ENCODE measurements around the gene HOXC5. TPM values are rescaled to one million over a fixed set of nuclear protein-coding genes. Genes with fewer than 3 reads are reported as not detected.

The HOXC5 gene
- total RNA-seq, 2 experiments from 2014 or later = not detected

DNA sequence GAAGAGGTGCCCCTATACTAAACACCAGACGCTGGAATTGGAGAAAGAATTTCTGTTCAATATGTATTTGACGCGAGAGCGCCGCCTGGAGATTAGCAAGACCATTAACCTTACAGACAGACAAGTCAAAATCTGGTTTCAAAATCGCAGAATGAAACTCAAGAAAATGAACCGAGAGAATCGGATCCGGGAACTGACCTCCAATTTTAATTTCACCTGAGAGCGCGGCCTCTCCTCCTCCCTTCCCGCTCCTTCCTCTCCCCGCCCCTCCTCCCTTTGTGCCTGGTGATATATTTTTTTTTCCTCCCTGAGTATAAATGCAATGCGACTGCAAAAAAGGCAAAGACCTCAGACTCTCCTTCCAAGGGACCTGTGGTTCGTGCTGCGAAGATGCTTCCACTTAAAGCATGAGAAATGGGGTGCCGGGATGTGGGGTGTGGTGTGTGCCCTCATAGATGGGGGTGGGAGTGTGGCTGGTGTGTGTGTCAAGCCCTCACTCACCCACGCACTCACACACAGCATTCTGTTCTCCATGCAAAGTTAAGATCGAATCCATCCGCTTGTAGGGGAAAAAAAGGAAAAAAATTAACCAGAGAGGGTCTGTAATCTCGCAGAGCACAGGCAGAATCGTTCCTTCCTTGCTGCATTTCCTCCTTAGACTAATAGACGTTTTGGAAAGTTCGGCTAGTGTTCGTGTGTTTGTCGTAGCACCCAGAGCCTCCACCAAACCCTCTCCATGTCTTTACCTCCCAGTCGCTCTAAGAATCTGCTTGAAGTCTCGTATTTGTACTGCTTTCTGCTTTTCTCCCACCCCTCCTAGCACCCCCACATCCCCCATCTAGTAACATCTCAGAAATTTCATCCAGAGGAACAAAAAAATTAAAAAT is 43.4 kb upstream of the HOXC5 start:
- Mint-ChIP-seq H3K27me3 (peaks cover 98% of the 10 kb centered on the region), H3K4me3 (peak overlapping the region; percentile 11), H3K4me1 (ENCODE audit: low read depth) (peaks cover 40% of the 10 kb centered on the region), H3K9me3 (no peaks in the 10 kb centered on the region), H3K36me3 (ENCODE audit: low read depth) (no peaks in the 10 kb centered on the region), H3K27ac (no peak overlapping the region)
- intact Hi-C loops (cut with DNase I, micrococcal nuclease) = loop anchor here (2.0 to 5.0 kb wide), 3 partner anchors 37 to 199 kb away; partner anchors contain the start of gene HOXC12 (in 1 of the 2)
- Histone ChIP-seq H3K9me3 (ENCODE audit: control insufficient read depth in 1 of 2, insufficient read depth in 1 of 2, low read length in 2 of 2) (peaks cover 7 to 51% of the 10 kb centered on the region in 2 experiments), H3K4me3 (ENCODE audit: low read length) (no peak overlapping the region), H3K27ac (ENCODE audit: low read depth in 1 of 2, low read length in 2 of 2) (no peak overlapping the region), H3K4me1 (ENCODE audit: insufficient read depth, low read length) (peaks cover 41% of the 10 kb centered on the region), H3K27me3 (ENCODE audit: control insufficient read depth in 1 of 2, insufficient read depth in 2 of 2, low read length in 2 of 2) (peaks cover 96 to 98% of the 10 kb centered on the region in 2 experiments), H3K36me3 (ENCODE audit: insufficient read depth, low read length) (no peaks in the 10 kb centered on the region)
- DNase-seq (peak in 3 of 14 experiments; percentile 40 to 66 (median 62)), ATAC-seq (ENCODE audit: poor library complexity) (peak; percentile 26)
- TF ChIP-seq, protein P1, sequence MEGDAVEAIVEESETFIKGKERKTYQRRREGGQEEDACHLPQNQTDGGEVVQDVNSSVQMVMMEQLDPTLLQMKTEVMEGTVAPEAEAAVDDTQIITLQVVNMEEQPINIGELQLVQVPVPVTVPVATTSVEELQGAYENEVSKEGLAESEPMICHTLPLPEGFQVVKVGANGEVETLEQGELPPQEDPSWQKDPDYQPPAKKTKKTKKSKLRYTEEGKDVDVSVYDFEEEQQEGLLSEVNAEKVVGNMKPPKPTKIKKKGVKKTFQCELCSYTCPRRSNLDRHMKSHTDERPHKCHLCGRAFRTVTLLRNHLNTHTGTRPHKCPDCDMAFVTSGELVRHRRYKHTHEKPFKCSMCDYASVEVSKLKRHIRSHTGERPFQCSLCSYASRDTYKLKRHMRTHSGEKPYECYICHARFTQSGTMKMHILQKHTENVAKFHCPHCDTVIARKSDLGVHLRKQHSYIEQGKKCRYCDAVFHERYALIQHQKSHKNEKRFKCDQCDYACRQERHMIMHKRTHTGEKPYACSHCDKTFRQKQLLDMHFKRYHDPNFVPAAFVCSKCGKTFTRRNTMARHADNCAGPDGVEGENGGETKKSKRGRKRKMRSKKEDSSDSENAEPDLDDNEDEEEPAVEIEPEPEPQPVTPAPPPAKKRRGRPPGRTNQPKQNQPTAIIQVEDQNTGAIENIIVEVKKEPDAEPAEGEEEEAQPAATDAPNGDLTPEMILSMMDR (IDR thresholded peaks at IDR 0.05) = no peak
- ChIA-PET CTCF (interaction anchor here (1.2 to 1.6 kb wide), 2 partner anchors 10 to 227 kb away, joined by 4 read pairs; no protein-coding TSS in a partner anchor), POLR2A (no interaction called here)

DNA sequence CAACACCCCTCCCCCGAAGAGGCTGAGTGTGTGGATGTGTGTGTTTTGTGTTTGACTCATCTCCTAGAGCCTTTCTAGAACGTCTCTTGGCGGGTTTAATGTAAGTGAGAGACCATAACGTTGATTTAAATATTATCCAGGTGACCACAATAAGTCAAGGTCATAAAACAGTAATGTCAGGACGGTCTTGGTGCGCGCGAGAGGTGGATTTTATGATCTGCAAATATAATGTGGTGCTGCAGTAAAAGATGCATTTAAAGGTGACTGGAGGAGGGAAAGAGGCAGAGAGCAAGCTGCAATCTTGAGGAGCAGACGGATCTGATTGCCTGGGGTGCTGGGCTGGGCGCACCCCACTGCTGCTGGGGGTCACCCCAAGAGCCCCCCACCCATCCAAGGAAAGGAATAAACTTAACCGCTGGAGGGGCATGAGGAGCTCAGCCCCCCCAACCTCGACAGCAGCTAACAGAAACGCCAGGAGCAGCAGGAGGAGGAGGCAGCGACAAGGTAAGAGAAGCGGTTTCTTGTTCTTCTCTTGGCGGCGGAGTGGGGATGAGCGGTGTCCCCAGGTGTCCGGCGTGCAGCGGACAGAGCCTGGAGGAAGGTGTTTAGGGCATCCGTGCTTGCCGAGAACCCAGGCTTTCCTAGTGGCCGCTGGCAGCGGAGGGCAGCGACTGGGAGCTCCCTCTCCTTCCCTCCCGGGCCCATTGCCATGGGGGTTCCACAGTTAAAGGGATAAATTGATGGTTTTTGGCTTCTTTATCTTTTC is 42.4 kb upstream of the HOXC5 start:
- no peak for DNase-seq
- intact Hi-C loops (cut with DNase I, micrococcal nuclease) = no loop called here
- ChIA-PET POLR2A (no interaction called here), CTCF (interaction anchor here (1.2 to 1.3 kb wide), 2 partner anchors 11 to 15 kb away, joined by 4 to 5 read pairs; no protein-coding TSS in a partner anchor)
- Mint-ChIP-seq H3K36me3 (ENCODE audit: low read depth) (no peaks in the 10 kb centered on the region), H3K4me1 (ENCODE audit: low read depth) (peaks cover 41% of the 10 kb centered on the region), H3K9me3 (no peaks in the 10 kb centered on the region), H3K27ac (no peak overlapping the region), H3K4me3 (no peak overlapping the region), H3K27me3 (peaks cover 98% of the 10 kb centered on the region)
- H3K4me3 ChIP-seq (ENCODE audit: low read length) = no peak overlapping the region
- peaks cover 98 to 100% of the 10 kb centered on the region in 2 experiments for H3K27me3 ChIP-seq (ENCODE audit: control insufficient read depth in 1 of 2, insufficient read depth in 2 of 2, low read length in 2 of 2)
- no peaks in the 10 kb centered on the region for H3K36me3 ChIP-seq (ENCODE audit: insufficient read depth, low read length)
- H3K9me3 ChIP-seq (ENCODE audit: control insufficient read depth in 1 of 2, insufficient read depth in 1 of 2, low read length in 2 of 2) = peaks cover 7 to 51% of the 10 kb centered on the region in 2 experiments
- H3K4me1 ChIP-seq (ENCODE audit: insufficient read depth, low read length) = peaks cover 42% of the 10 kb centered on the region
- H3K27ac ChIP-seq (ENCODE audit: low read depth in 1 of 2, low read length in 2 of 2) = no peak overlapping the region
- TF ChIP-seq, protein P1 (IDR thresholded peaks at IDR 0.05) = no peak
- no peak for ATAC-seq (ENCODE audit: poor library complexity)

GRCh38 chr12:53991077-53991460 is 41.8 kb upstream of the HOXC5 start:
- DNase-seq (no peak), ATAC-seq (ENCODE audit: poor library complexity) (no peak)
- H3K9me3 ChIP-seq (ENCODE audit: control insufficient read depth in 1 of 2, insufficient read depth in 1 of 2, low read length in 2 of 2) = peaks cover 7 to 50% of the 10 kb centered on the region in 2 experiments
- peaks cover 100% of the 10 kb centered on the region for H3K27me3 Mint-ChIP-seq
- ChIA-PET CTCF (interaction anchor here (1.2 to 1.3 kb wide), 2 partner anchors 12 to 15 kb away, joined by 4 to 5 read pairs; no protein-coding TSS in a partner anchor), POLR2A (no interaction called here)
- no peaks in the 10 kb centered on the region for H3K36me3 Mint-ChIP-seq (ENCODE audit: low read depth)
- peaks cover 45% of the 10 kb centered on the region for H3K4me1 Mint-ChIP-seq (ENCODE audit: low read depth)
- peaks cover 98 to 100% of the 10 kb centered on the region in 2 experiments for H3K27me3 ChIP-seq (ENCODE audit: control insufficient read depth in 1 of 2, insufficient read depth in 2 of 2, low read length in 2 of 2)
- no peak overlapping the region for H3K4me3 Mint-ChIP-seq
- no peak overlapping the region for H3K4me3 ChIP-seq (ENCODE audit: low read length)
- no peaks in the 10 kb centered on the region for H3K36me3 ChIP-seq (ENCODE audit: insufficient read depth, low read length)
- no peak overlapping the region for H3K27ac Mint-ChIP-seq
- intact Hi-C loops (cut with DNase I, micrococcal nuclease) = no loop called here
- H3K4me1 ChIP-seq (ENCODE audit: insufficient read depth, low read length) = peaks cover 42% of the 10 kb centered on the region
- no peak overlapping the region for H3K27ac ChIP-seq (ENCODE audit: low read depth in 1 of 2, low read length in 2 of 2)
- TF ChIP-seq, protein P1 (IDR thresholded peaks at IDR 0.05) = no peak
- no peaks in the 10 kb centered on the region for H3K9me3 Mint-ChIP-seq
